Gastroesophageal sphincter (tissue), 3 donors: ENCODE data around the gene SPATA25.

Experiments used
- CTCF ChIP-seq, 4 experiments: fragments of 200-600 bp in 2 of 4; fragments of 450-650 bp in 2 of 4; sonication (generic) in 1 of 4; IDR thresholded peaks; one replicate each; pipeline ENCODE4 v1.5.1; 2017 to 2019; ENCODE audit warnings: antibody characterized with exemption in 4 of 4, mild to moderate bottlenecking in 2 of 4, moderate library complexity in 2 of 4
- EP300 ChIP-seq: sonication (generic); formaldehyde crosslinking; IDR thresholded peaks from one replicate; pipeline ENCODE4 v1.6.1; 2017; ENCODE audit warnings: antibody characterized with exemption, mild to moderate bottlenecking
- POLR2A ChIP-seq, 2 donors: fragments of 450-650 bp; IDR thresholded peaks; one replicate each; pipeline ENCODE4 v1.6.1; 2017; ENCODE audit warnings: antibody characterized with exemption in 2 of 2, mild to moderate bottlenecking in 2 of 2, moderate library complexity in 1 of 2
- POLR2AphosphoS5 ChIP-seq: sonication (generic); formaldehyde crosslinking; IDR thresholded peaks from one replicate; pipeline ENCODE4 v1.6.1; 2017; ENCODE audit warnings: antibody characterized with exemption

DNA sequence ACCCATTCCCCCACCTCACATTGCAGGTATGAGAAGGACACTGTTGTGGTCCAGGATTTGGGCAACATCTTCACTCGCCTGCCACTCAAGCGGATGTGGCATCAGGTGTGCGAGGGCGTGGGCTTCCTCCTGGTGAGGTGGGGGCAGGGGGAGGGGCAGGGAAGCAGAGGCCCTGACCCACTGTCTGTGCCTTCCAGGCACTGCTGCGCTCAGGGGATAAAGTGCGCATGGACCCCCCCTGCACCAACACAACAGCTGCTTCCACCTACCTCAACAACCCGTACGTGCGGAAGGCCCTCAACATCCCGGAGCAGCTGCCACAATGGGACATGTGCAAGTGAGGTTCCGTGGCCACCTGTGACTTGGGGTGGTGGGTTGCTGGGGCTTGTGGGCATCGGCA is 7.4 kb upstream of the SPATA25 start:
- TF ChIP-seq EP300 (no peak), POLR2A (IDR thresholded peaks at IDR 0.05) (no peak), POLR2AphosphoS5 (no peak), CTCF (IDR thresholded peaks at IDR 0.05) (no peak)
